Smooth muscle cell (in vitro differentiated cells): ENCODE results near the gene SYNDIG1L. TPM values are rescaled to one million over a fixed set of nuclear protein-coding genes. Genes with fewer than 3 reads are reported as not detected.

Experiments used
- DNase-seq: peaks from one replicate; lab custom pipeline; 2025; ENCODE audit not compliant: unreplicated experiment; lab: John Stamatoyannopoulos, UW
- H2AFZ ChIP-seq: fragments of 200-600 bp; sonication (generic); 2 replicates; pipeline ENCODE4 v1.6.0; 2016; ENCODE audit warnings: antibody characterized with exemption, low read depth, mild to moderate bottlenecking
- H3F3A ChIP-seq: fragments of 200-600 bp; sonication (generic); 2 replicates; pipeline ENCODE4 v1.6.0; 2017; ENCODE audit warnings: antibody characterized with exemption, low read depth
- H3K27ac ChIP-seq: fragments of 200-600 bp; sonication (generic); 2 replicates; pipeline ENCODE4 v1.5.1; 2016; ENCODE audit warnings: low read depth, mild to moderate bottlenecking
- H3K27me3 ChIP-seq: fragments of 200-600 bp; sonication (generic); 2 replicates; pipeline ENCODE4 v1.6.1; 2016; ENCODE audit warnings: low read depth, mild to moderate bottlenecking
- H3K36me3 ChIP-seq: fragments of 200-600 bp; sonication (generic); 2 replicates; pipeline ENCODE4 v1.5.1; 2016; ENCODE audit warnings: low read depth
- H3K4me1 ChIP-seq: fragments of 200-600 bp; sonication (generic); 2 replicates; pipeline ENCODE4 v1.5.1; 2016; ENCODE audit warnings: low read depth
- H3K4me2 ChIP-seq: fragments of 200-600 bp; sonication (generic); 2 replicates; pipeline ENCODE4 v1.6.0; 2016; ENCODE audit warnings: mild to moderate bottlenecking
- H3K4me3 ChIP-seq: fragments of 200-600 bp; sonication (generic); 2 replicates; pipeline ENCODE4 v1.5.1; 2016; ENCODE audit warnings: mild to moderate bottlenecking
- H3K79me2 ChIP-seq: fragments of 200-600 bp; sonication (generic); 2 replicates; pipeline ENCODE4 v1.6.0; 2016; ENCODE audit warnings: low read depth, mild to moderate bottlenecking
- H3K9ac ChIP-seq: fragments of 200-600 bp; sonication (generic); 2 replicates; pipeline ENCODE4 v1.6.0; 2016; ENCODE audit warnings: low read depth
- H3K9me3 ChIP-seq: fragments of 200-600 bp; sonication (generic); replicated peaks from 2 replicates; pipeline ENCODE4 v1.5.1; 2016; ENCODE audit warnings: low read depth
- H4K20me1 ChIP-seq: fragments of 200-600 bp; sonication (generic); 2 replicates; pipeline ENCODE4 v1.6.0; 2016; ENCODE audit warnings: low read depth
- WGBS: methylation state at CpG from one replicate; pipeline ENCODE4 v1.1.7; 2016; ENCODE audit warnings: low lambda C conversion rate; 5-methylcytosine and 5-hydroxymethylcytosine counted together
- polyA plus RNA-seq: library from polyadenylated mRNA; unstranded; fragments of >200 nt; fragmentation: Nextera tagmentation; extraction: Ambion mirVana; gene quantifications from 2 replicates; pipeline ENCODE4 v1.2.1, GENCODE V29; 2016
- total RNA-seq: library from RNA; depleted of rRNA; stranded (reverse); fragments of >200 nt; gene quantifications from 2 replicates; pipeline ENCODE4 v1.2.3, GENCODE V29; 2014
- TF ChIP-seq, protein P1 (sequence below): fragments of 200-600 bp; sonication (generic); IDR thresholded peaks from 2 replicates; pipeline ENCODE4 v1.5.1; 2017; ENCODE audit warnings: borderline replicate concordance, mild to moderate bottlenecking, antibody characterized with exemption; ENCODE audit not compliant: insufficient read depth, poor library complexity, severe bottlenecking

The SYNDIG1L gene
- total and polyA plus RNA-seq, 2 experiments from 2014 or later = not detected

DNA sequence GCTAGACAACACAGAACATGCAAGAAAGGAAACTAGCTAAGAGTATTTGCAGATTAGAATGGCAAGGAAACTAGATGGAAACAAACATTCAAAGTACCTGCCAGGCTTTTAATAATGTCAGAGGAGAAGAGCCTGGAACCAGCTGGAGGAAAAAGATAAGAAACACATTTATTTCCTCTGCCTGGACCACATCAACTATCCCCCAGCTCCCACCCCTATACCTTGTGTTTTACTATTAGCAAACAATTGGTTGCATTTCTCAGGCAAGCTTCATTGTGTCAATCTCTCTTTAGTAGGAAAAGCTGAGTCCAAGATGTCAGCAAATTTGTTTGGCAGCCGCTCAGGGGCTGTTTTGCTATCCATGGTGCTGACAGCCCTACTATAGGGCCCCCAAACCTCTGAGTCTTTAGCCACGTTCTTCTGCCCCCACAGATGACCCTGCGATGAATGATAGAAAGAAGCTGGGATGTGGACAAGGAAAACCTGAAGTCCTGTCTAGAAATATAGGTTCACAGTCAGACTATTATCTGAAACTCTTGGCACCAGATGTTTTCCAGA, 11.6 kb upstream of the SYNDIG1L start:
- peaks cover 10% of the 10 kb centered on the region for H3K4me1 ChIP-seq
- H4K20me1 ChIP-seq = no peaks in the 10 kb centered on the region
- H3K4me3 ChIP-seq = no peak overlapping the region
- no peaks in the 10 kb centered on the region for H3F3A ChIP-seq
- no peaks in the 10 kb centered on the region for H3K79me2 ChIP-seq
- no peak for DNase-seq
- TF ChIP-seq, protein P1, sequence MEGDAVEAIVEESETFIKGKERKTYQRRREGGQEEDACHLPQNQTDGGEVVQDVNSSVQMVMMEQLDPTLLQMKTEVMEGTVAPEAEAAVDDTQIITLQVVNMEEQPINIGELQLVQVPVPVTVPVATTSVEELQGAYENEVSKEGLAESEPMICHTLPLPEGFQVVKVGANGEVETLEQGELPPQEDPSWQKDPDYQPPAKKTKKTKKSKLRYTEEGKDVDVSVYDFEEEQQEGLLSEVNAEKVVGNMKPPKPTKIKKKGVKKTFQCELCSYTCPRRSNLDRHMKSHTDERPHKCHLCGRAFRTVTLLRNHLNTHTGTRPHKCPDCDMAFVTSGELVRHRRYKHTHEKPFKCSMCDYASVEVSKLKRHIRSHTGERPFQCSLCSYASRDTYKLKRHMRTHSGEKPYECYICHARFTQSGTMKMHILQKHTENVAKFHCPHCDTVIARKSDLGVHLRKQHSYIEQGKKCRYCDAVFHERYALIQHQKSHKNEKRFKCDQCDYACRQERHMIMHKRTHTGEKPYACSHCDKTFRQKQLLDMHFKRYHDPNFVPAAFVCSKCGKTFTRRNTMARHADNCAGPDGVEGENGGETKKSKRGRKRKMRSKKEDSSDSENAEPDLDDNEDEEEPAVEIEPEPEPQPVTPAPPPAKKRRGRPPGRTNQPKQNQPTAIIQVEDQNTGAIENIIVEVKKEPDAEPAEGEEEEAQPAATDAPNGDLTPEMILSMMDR = no peak
- H3K4me2 ChIP-seq = no peak overlapping the region
- H3K27me3 ChIP-seq = peaks cover 44% of the 10 kb centered on the region
- no peak overlapping the region for H3K27ac ChIP-seq
- H3K9me3 ChIP-seq = no peaks in the 10 kb centered on the region
- no peak overlapping the region for H3K9ac ChIP-seq
- no peaks in the 10 kb centered on the region for H3K36me3 ChIP-seq
- WGBS = 33% methylated on average over 3 of the region's 3 CpGs
- no peak overlapping the region for H2AFZ ChIP-seq

DNA sequence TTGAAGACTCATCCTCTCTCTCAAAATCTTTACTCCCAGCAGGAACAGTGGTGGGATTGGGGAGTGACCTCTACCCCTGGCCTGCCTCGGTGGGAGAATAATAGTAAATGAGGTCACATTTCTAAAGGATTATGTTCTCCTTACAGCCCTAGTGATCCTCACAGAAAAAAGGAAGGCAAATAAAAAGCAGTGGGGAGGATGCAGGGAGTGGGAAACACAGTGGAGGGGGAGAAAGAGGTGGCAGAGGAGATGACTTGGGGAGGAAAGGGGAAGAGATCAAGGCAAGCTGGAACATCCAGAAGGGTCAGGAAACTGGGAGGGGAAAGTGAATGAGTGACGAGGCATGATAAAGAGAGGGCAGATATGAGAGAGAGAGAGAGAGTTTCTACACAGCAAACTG, 8.3 kb upstream of the SYNDIG1L start:
- Histone ChIP-seq H3K4me2 (no peak overlapping the region), H4K20me1 (no peaks in the 10 kb centered on the region), H3K36me3 (no peaks in the 10 kb centered on the region), H3K27me3 (peaks cover 63% of the 10 kb centered on the region), H3K27ac (no peak overlapping the region), H2AFZ (no peak overlapping the region), H3F3A (no peaks in the 10 kb centered on the region), H3K9me3 (no peaks in the 10 kb centered on the region), H3K4me3 (no peak overlapping the region), H3K79me2 (no peaks in the 10 kb centered on the region), H3K4me1 (peaks cover 10% of the 10 kb centered on the region), H3K9ac (no peak overlapping the region)
- no peak for DNase-seq
- 69% methylated on average over 2 of the region's 2 CpGs for WGBS
- TF ChIP-seq, protein P1 = no peak

DNA sequence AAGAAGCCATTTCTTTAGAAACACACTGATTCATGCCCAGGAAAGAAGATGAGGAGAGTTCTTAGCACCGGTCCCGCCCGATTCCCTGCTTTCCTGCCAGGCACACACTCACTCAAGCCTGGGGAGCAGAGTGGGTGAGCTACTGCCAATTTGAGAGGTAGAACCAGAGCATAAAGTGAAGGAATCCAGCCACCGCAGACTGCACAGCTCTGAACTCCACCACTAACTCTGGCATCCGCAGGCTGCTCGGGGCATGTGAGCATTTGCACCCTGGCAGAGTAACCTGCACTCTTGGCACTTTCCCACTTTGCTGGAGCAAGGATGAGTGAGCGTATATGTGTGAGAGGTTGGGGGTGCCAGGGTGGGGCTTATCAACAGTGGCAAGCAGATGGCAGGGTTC, 4.0 kb upstream of the SYNDIG1L start:
- Histone ChIP-seq H3F3A (no peaks in the 10 kb centered on the region), H4K20me1 (no peaks in the 10 kb centered on the region), H3K36me3 (no peaks in the 10 kb centered on the region), H3K27ac (no peak overlapping the region), H3K79me2 (no peaks in the 10 kb centered on the region), H3K4me1 (peaks cover 10% of the 10 kb centered on the region), H3K27me3 (peaks cover 87% of the 10 kb centered on the region), H3K4me2 (no peak overlapping the region), H3K9ac (no peak overlapping the region), H3K4me3 (no peak overlapping the region), H2AFZ (no peak overlapping the region), H3K9me3 (no peaks in the 10 kb centered on the region)
- TF ChIP-seq, protein P1 = no peak
- DNase-seq = no peak
- 80% methylated on average over 7 of the region's 7 CpGs for WGBS

- Histone ChIP-seq H3K27me3 (peaks cover 89% of the 10 kb centered on the region), H3K36me3 (no peaks in the 10 kb centered on the region), H3K4me3 (no peak overlapping the region)
These were observed 3.2 kb upstream of the SYNDIG1L start for GRCh38 chr14:74429221-74429691.

More at GRCh38 chr14:74429221-74429691, 3.2 kb upstream of the SYNDIG1L start:
- Histone ChIP-seq H4K20me1 (no peaks in the 10 kb centered on the region), H3K27ac (no peak overlapping the region), H3K9ac (no peak overlapping the region), H2AFZ (no peak overlapping the region), H3K9me3 (no peaks in the 10 kb centered on the region), H3F3A (no peaks in the 10 kb centered on the region), H3K79me2 (no peaks in the 10 kb centered on the region), H3K4me2 (no peak overlapping the region), H3K4me1 (peaks cover 7% of the 10 kb centered on the region)
- 51% methylated on average over 4 of the region's 4 CpGs for WGBS
- TF ChIP-seq, protein P1 = no peak
- DNase-seq = no peak
